Neuronal stem cell (in vitro differentiated cells): ENCODE data around the gene KNL1.

Experiments used
- DNase-seq: peaks from one replicate; pipeline ENCODE4 v3.0.0-alpha.2; 2013; ENCODE audit warnings: low spot score
- H2AFZ ChIP-seq: one replicate; pipeline ENCODE4 v1.6.1; 2013; ENCODE audit warnings: mild to moderate bottlenecking, low read length, inconsistent platforms
- H2AK5ac ChIP-seq: 2 replicates; pipeline ENCODE4 v1.6.1; 2013; ENCODE audit warnings: low read depth, mild to moderate bottlenecking, inconsistent platforms, low read length, moderate library complexity, mixed read lengths
- H2BK120ac ChIP-seq: 2 replicates; pipeline ENCODE4 v1.6.1; 2013; ENCODE audit warnings: low read depth, mild to moderate bottlenecking, inconsistent platforms, low read length, moderate library complexity, mixed read lengths
- H2BK12ac ChIP-seq: one replicate; pipeline ENCODE4 v1.6.1; 2013; ENCODE audit warnings: low read length, inconsistent platforms
- H2BK15ac ChIP-seq: 2 replicates; pipeline ENCODE4 v1.6.1; 2013; ENCODE audit warnings: mild to moderate bottlenecking, low read length, inconsistent platforms, mixed read lengths
- H2BK5ac ChIP-seq: one replicate; pipeline ENCODE4 v1.6.1; 2013; ENCODE audit warnings: inconsistent platforms, mild to moderate bottlenecking, low read length, moderate library complexity
- H3K14ac ChIP-seq: one replicate; pipeline ENCODE4 v1.6.1; 2013; ENCODE audit warnings: low read length, inconsistent platforms
- H3K18ac ChIP-seq: 2 replicates; pipeline ENCODE4 v1.6.1; 2013; ENCODE audit warnings: low read length, inconsistent platforms
- H3K23ac ChIP-seq: 2 replicates; pipeline ENCODE4 v1.6.1; 2013; ENCODE audit warnings: low read depth, mild to moderate bottlenecking, mixed read lengths, low read length, inconsistent platforms; ENCODE audit not compliant: poor library complexity
- H3K27ac ChIP-seq: replicated peaks from 3 replicates; pipeline ENCODE4 v1.5.1; 2013; ENCODE audit warnings: low read length, inconsistent platforms
- H3K27me3 ChIP-seq, 3 experiments: 2 replicates each; pipeline ENCODE4 v1.6.1; 2013; ENCODE audit warnings: low read length in 3 of 3, mild to moderate bottlenecking in 2 of 3, inconsistent platforms in 1 of 3, low read depth in 1 of 3, mixed read lengths in 1 of 3, moderate library complexity in 1 of 3; ENCODE audit not compliant: control insufficient read depth in 3 of 3, insufficient read depth in 3 of 3
- H3K36me3 ChIP-seq, 2 donors: replicated peaks in 1 of 2; 2 replicates each; pipeline ENCODE4 v1.6.1; 2013; ENCODE audit warnings: low read length in 2 of 2; ENCODE audit not compliant: control insufficient read depth in 2 of 2, insufficient read depth in 2 of 2
- H3K4ac ChIP-seq: 2 replicates; pipeline ENCODE4 v1.6.1; 2013; ENCODE audit warnings: inconsistent platforms, mild to moderate bottlenecking, low read length, moderate library complexity
- H3K4me1 ChIP-seq, 2 donors: 1 replicate in 1 of 2; 2 replicates in 1 of 2; pipeline ENCODE4 v1.6.1; 2013; ENCODE audit warnings: low read length in 2 of 2, low read depth in 1 of 2; ENCODE audit not compliant: control insufficient read depth in 2 of 2, insufficient read depth in 1 of 2
- H3K4me2 ChIP-seq: one replicate; pipeline ENCODE4 v1.6.1; 2013; ENCODE audit warnings: mild to moderate bottlenecking, low read length, inconsistent platforms; ENCODE audit not compliant: insufficient read depth, poor library complexity, severe bottlenecking
- H3K4me3 ChIP-seq, 2 donors: 2 replicates each; pipeline ENCODE4 v1.5.1; 2013; ENCODE audit warnings: low read length in 2 of 2, mild to moderate bottlenecking in 2 of 2, inconsistent platforms in 1 of 2, moderate library complexity in 1 of 2
- H3K79me1 ChIP-seq: one replicate; pipeline ENCODE4 v1.6.1; 2013; ENCODE audit warnings: low read depth, mild to moderate bottlenecking, inconsistent platforms, low read length, moderate library complexity
- H3K9ac ChIP-seq: one replicate; pipeline ENCODE4 v1.6.1; 2013; ENCODE audit warnings: mild to moderate bottlenecking, low read depth, low read length, inconsistent platforms; ENCODE audit not compliant: poor library complexity
- H3K9me3 ChIP-seq, 2 donors: replicated peaks in 1 of 2; 2 replicates each; pipeline versions ENCODE3 to v1.6.1; 2013; ENCODE audit warnings: low read length in 2 of 2, mild to moderate bottlenecking in 2 of 2, inconsistent platforms in 1 of 2, low read depth in 1 of 2, mixed read lengths in 1 of 2, moderate library complexity in 1 of 2; ENCODE audit not compliant: control insufficient read depth in 2 of 2, insufficient read depth in 1 of 2
- H4K8ac ChIP-seq: one replicate; pipeline ENCODE4 v1.6.1; 2013; ENCODE audit warnings: low read depth, mild to moderate bottlenecking, inconsistent platforms, low read length, moderate library complexity
- H4K91ac ChIP-seq: one replicate; pipeline ENCODE4 v1.6.1; 2013; ENCODE audit warnings: low read length, low read depth, mild to moderate bottlenecking, inconsistent platforms; ENCODE audit not compliant: poor library complexity
- WGBS, 2 donors: extraction: QIAGEN DNeasy Blood & Tissue Kit; methylation state at CpG; one replicate each; pipeline ENCODE4 v1.1.7; 2013; ENCODE audit warnings: missing lambda C conversion rate in 2 of 2, mixed read lengths in 1 of 2; ENCODE audit not compliant: insufficient read length in 2 of 2, insufficient replicate concordance in 1 of 2; ENCODE audit errors: extremely low coverage in 2 of 2; 5-methylcytosine and 5-hydroxymethylcytosine counted together

The KNL1 gene

GRCh38 chr15:40550341-40551037 is 43.6 kb upstream of the KNL1 start:
- Histone ChIP-seq H3K14ac (no peak overlapping the region), H3K27me3 (no peaks in the 10 kb centered on the region), H3K4me2 (no peak overlapping the region)

GRCh38 chr15:40554161-40554525 is 39.9 kb upstream of the KNL1 start:
- Histone ChIP-seq H3K36me3 (peaks cover 0 to 28% of the 10 kb centered on the region in 2 donors), H2BK15ac (no peak overlapping the region), H3K4me2 (no peak overlapping the region), H2AK5ac (no peak overlapping the region), H2BK12ac (no peak overlapping the region), H3K27me3 (no peaks in the 10 kb centered on the region), H3K9me3 (no peaks in the 10 kb centered on the region), H3K18ac (no peak overlapping the region), H3K4me1 (peaks cover 1 to 9% of the 10 kb centered on the region in 2 donors), H3K14ac (no peak overlapping the region), H3K23ac (no peak overlapping the region), H2BK120ac (no peak overlapping the region), H3K79me1 (no peaks in the 10 kb centered on the region), H3K4ac (no peak overlapping the region), H4K91ac (no peak overlapping the region), H3K27ac (no peak overlapping the region), H3K9ac (no peak overlapping the region), H4K8ac (no peak overlapping the region), H2AFZ (no peak overlapping the region), H2BK5ac (no peak overlapping the region), H3K4me3 (no peak overlapping the region)
- no peak for DNase-seq
- no CpG with 5 or more reads among the region's 4 CpGs for WGBS, 2 donors

More at GRCh38 chr15:40550341-40551037, 43.6 kb upstream of the KNL1 start:
- no peak overlapping the region for H2BK12ac ChIP-seq
- WGBS, 2 donors = no CpG with 5 or more reads among the region's 6 CpGs
- no peak overlapping the region for H3K18ac ChIP-seq
- no peak overlapping the region for H3K9ac ChIP-seq
- H2BK120ac ChIP-seq = no peak overlapping the region
- no peak overlapping the region for H2AFZ ChIP-seq
- no peaks in the 10 kb centered on the region for H3K79me1 ChIP-seq
- no peak overlapping the region for H3K4me3 ChIP-seq
- DNase-seq = no peak
- no peak overlapping the region for H2BK5ac ChIP-seq
- no peak overlapping the region for H3K27ac ChIP-seq
- peaks cover 1 to 9% of the 10 kb centered on the region in 2 donors for H3K4me1 ChIP-seq
- H4K8ac ChIP-seq = no peak overlapping the region
- H4K91ac ChIP-seq = no peak overlapping the region
- no peak overlapping the region for H3K4ac ChIP-seq
- no peak overlapping the region for H2BK15ac ChIP-seq
- peaks cover 0 to 22% of the 10 kb centered on the region in 2 donors for H3K36me3 ChIP-seq
- H3K9me3 ChIP-seq = no peaks in the 10 kb centered on the region
- H2AK5ac ChIP-seq = no peak overlapping the region
- H3K23ac ChIP-seq = no peak overlapping the region

GRCh38 chr15:40555876-40556275 is 38.2 kb upstream of the KNL1 start:
- Histone ChIP-seq H3K4ac (no peak overlapping the region), H2AFZ (no peak overlapping the region), H3K79me1 (no peaks in the 10 kb centered on the region), H2BK120ac (no peak overlapping the region), H3K4me3 (no peak overlapping the region), H3K9ac (no peak overlapping the region), H2AK5ac (no peak overlapping the region), H2BK12ac (no peak overlapping the region), H2BK15ac (no peak overlapping the region), H3K27ac (no peak overlapping the region), H3K4me2 (no peak overlapping the region), H3K14ac (no peak overlapping the region), H2BK5ac (no peak overlapping the region), H4K8ac (no peak overlapping the region), H3K9me3 (no peaks in the 10 kb centered on the region), H3K23ac (no peak overlapping the region), H3K4me1 (peaks cover 1 to 9% of the 10 kb centered on the region in 2 donors), H3K27me3 (no peaks in the 10 kb centered on the region), H3K36me3 (peaks cover 0 to 28% of the 10 kb centered on the region in 2 donors), H4K91ac (no peak overlapping the region), H3K18ac (no peak overlapping the region)
- DNase-seq = no peak
- no CpG with 5 or more reads among the region's 2 CpGs for WGBS, 2 donors

GRCh38 chr15:40558952-40559742 is 34.9 kb upstream of the KNL1 start:
- no peak overlapping the region for H3K4me2 ChIP-seq
- H3K14ac ChIP-seq = no peak overlapping the region
- no peak overlapping the region for H3K4ac ChIP-seq
- no peak for DNase-seq
- no peak overlapping the region for H2BK15ac ChIP-seq
- WGBS, 2 donors = no CpG with 5 or more reads among the region's 6 CpGs
- H4K91ac ChIP-seq = no peak overlapping the region
- peaks cover 0 to 25% of the 10 kb centered on the region in 2 donors for H3K36me3 ChIP-seq
- H3K27ac ChIP-seq = no peak overlapping the region
- H3K4me3 ChIP-seq = no peak overlapping the region
- H4K8ac ChIP-seq = no peak overlapping the region
- no peak overlapping the region for H2BK120ac ChIP-seq
- H2BK12ac ChIP-seq = no peak overlapping the region
- H3K4me1 ChIP-seq = peaks cover 1 to 7% of the 10 kb centered on the region in 2 donors
- H2AFZ ChIP-seq = no peak overlapping the region
- no peaks in the 10 kb centered on the region for H3K79me1 ChIP-seq
- no peak overlapping the region for H2BK5ac ChIP-seq
- H3K23ac ChIP-seq = no peak overlapping the region
- H2AK5ac ChIP-seq = no peak overlapping the region
- H3K18ac ChIP-seq = no peak overlapping the region
- no peak overlapping the region for H3K9ac ChIP-seq
- H3K27me3 ChIP-seq = no peaks in the 10 kb centered on the region
- H3K9me3 ChIP-seq = no peaks in the 10 kb centered on the region
